ENCODE measurements around the gene ATP2B2.

The ATP2B2 gene

DNA sequence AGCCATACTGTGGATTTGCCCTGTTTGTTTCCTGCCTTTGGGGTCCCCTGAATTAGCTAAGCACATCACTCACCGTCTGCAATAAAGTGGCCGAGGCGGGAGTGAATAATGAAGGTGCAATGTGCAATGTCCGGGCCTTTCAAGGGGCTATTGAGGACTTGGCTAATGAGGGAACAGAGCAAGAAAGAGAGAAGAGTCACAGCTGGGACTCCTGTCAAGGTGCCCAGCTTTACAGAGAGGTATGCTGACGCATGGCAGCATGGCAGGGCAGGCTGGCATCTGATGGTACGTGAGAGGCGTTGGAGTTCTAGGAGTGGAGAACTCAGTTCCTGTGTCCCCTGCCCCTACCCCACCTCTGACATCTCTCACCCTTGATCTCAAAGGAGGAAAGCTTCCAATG, 13.8 kb upstream of the ATP2B2 start:
- in situ Hi-C loops (cut with MboI; ENCODE audit: low pct_unique_long_range_greater_than_20kb, low sequenced_read_pairs, unreplicated experiment) = no loop called here
- no peak for DNase-seq (ENCODE audit: low spot score)
- TF ChIP-seq, protein P1, sequence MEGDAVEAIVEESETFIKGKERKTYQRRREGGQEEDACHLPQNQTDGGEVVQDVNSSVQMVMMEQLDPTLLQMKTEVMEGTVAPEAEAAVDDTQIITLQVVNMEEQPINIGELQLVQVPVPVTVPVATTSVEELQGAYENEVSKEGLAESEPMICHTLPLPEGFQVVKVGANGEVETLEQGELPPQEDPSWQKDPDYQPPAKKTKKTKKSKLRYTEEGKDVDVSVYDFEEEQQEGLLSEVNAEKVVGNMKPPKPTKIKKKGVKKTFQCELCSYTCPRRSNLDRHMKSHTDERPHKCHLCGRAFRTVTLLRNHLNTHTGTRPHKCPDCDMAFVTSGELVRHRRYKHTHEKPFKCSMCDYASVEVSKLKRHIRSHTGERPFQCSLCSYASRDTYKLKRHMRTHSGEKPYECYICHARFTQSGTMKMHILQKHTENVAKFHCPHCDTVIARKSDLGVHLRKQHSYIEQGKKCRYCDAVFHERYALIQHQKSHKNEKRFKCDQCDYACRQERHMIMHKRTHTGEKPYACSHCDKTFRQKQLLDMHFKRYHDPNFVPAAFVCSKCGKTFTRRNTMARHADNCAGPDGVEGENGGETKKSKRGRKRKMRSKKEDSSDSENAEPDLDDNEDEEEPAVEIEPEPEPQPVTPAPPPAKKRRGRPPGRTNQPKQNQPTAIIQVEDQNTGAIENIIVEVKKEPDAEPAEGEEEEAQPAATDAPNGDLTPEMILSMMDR (IDR thresholded peaks at IDR 0.05; ENCODE audit: extremely low read depth, insufficient read depth, missing control alignments) = no peak

DNA sequence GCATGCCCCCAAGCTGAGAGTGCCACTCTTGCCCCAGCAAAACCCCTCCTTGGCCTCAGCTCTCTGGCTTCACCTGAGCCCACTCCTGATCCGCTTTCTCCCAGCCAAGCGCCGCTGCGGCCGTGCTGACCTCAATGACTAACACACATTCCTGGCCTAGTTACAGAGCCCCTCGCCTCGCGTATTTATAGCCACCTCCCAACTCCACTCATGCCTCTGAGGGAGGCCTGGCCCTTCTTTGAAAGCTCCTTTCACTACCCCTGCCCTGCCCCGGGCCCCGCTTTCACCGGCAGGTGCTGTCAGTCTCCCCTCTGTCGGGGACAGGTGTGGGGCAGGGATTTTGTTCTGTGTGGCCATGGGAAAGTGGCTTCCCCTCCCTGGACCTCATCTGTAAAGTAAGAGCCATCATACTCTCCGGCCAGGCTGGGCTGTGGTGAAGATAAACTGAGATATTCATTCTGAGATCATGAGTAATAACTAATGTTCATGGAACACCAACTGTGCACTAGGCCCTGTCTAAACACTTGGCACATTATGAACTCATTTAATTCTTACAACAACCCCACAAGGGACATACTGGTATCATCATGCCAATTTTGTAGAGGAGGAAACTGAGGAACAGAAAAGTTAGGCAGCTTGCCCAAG, 13.2 kb upstream of the ATP2B2 start:
- TF ChIP-seq, protein P1 (IDR thresholded peaks at IDR 0.05; ENCODE audit: extremely low read depth, insufficient read depth, missing control alignments) = no peak
- in situ Hi-C loops (cut with MboI; ENCODE audit: low pct_unique_long_range_greater_than_20kb, low sequenced_read_pairs, unreplicated experiment) = no loop called here
- no peak for DNase-seq (ENCODE audit: low spot score)

DNA sequence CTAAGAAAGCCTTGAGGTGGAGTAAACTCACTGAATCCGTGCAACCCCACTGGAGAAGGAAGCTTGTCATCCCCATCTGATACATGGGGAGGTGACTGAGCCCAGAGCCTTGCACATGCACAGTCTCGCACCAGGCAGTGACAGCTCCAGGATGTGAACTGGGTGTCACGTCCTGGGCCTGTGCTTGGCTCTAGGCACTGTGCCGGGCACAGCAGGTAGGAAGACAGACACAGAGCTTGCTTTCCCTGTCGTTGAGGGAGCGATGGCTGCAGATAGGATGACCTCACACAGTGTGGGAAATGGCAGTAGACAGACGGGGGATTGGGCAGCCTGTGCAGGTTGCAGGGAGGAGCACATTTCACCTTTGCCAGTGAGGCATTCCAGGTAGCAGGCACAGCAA, 12.2 kb upstream of the ATP2B2 start:
- in situ Hi-C loops (cut with MboI; ENCODE audit: low pct_unique_long_range_greater_than_20kb, low sequenced_read_pairs, unreplicated experiment) = no loop called here
- no peak for DNase-seq (ENCODE audit: low spot score)
- TF ChIP-seq, protein P1 (IDR thresholded peaks at IDR 0.05; ENCODE audit: extremely low read depth, insufficient read depth, missing control alignments) = no peak

DNA sequence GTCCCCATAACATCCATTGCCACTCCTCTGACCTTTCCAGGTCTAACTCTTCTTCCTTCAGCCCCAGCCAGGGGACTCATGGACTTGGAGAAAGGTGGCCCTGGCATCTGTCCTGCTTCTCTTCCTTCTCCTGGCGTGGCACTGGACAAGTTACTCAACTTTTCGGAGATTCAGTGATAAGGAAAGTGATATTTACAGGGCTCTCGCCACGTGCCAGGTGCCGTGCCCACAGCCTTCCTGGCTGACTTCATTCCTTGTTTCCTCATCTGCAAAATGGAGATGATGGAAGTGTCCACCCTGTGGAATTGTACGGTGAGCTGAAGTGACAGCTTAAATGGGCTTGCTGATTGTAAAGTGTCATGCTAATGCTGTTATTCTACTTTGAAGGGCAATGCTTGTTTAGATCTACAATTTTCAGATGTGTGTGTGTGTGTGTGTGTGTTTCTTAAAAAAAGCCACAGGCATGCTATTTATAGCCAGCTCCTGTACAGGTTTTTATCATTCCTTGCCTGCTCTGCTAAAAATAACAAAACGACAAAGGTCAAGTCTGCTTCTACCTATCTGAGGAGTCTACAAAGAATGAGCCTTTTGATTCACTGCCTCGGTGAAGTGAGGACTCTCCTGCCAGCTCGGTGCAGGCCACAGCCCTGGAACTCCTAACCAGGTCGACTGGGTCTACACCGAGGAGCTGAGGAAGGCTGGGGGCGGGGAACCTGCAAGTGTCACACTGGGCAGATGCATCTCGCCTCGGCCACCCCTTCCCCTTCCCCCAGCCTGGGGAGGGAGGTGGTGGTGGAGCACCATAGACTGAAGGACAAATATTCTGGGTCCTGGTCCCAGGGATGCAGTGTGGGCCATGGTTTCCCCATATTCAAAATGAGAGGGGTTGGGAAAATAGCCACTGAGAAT, 11.4 kb upstream of the ATP2B2 start:
- TF ChIP-seq, protein P1 (IDR thresholded peaks at IDR 0.05; ENCODE audit: extremely low read depth, insufficient read depth, missing control alignments) = no peak
- DNase-seq (ENCODE audit: low spot score) = no peak
- in situ Hi-C loops (cut with MboI; ENCODE audit: low pct_unique_long_range_greater_than_20kb, low sequenced_read_pairs, unreplicated experiment) = no loop called here

DNA sequence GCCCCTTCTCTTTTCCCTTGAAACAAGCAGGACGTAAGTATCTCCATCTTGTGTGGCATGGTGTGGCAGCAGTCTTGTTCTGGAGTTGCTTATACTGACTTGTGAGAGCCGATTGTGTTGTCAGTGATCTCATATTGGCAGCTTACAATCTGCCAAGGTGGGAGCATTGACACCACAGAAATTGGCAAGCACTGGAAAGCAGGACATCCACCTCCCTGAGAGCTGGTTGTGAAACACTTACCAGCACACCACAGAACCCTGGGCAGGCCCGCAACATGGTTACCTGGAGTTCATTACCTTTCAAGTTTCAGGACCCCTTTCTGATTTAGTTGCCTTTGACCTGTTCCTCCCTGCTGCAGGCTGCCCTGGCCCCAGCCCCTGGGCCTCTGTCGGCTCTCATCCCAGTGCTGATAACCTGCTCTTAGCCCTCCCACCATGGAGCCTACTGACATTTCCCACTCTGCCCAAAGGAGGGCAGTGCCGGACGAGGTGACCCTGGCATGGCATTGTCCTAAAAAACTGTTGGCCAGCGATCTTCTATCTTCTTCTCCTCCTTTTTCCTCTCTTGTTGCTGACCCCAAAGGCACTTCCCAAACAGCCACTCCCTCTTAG, 10.6 kb upstream of the ATP2B2 start:
- TF ChIP-seq, protein P1 (IDR thresholded peaks at IDR 0.05; ENCODE audit: extremely low read depth, insufficient read depth, missing control alignments) = peak; percentile 3
- in situ Hi-C loops (cut with MboI; ENCODE audit: low pct_unique_long_range_greater_than_20kb, low sequenced_read_pairs, unreplicated experiment) = no loop called here
- DNase-seq (ENCODE audit: low spot score) = no peak

DNA sequence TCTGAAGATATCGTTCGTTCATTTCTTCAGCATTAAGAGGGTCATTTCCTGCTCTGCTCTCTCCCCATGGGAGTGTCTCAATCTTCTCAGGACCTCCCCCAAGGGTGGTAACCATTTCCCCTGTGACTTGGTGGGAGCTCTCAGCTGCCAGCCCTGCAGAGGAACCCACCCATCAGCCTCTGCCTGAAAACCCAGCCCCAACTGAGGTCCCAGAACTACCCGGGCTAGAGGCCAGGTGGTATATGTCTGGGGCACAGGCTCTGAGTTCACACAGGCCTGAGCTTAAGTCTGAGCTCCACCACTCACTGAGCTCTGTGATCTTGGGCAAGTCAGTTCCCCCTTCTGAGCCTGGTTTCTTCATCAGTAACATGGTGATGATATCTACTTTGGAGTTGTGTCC, 10.0 kb upstream of the ATP2B2 start:
- TF ChIP-seq, protein P1 (IDR thresholded peaks at IDR 0.05; ENCODE audit: extremely low read depth, insufficient read depth, missing control alignments) = no peak
- DNase-seq (ENCODE audit: low spot score) = no peak
- in situ Hi-C loops (cut with MboI; ENCODE audit: low pct_unique_long_range_greater_than_20kb, low sequenced_read_pairs, unreplicated experiment) = no loop called here

Measured in GM13977 (cell line).